Measurements from ENCODE around the gene TBC1D8. TPM values are rescaled to one million over a fixed set of nuclear protein-coding genes. Genes with fewer than 3 reads are reported as not detected.

Gene TBC1D8
- total and polyA plus RNA-seq, 2 experiments from 2014 or later, result 18.0 to 36.9 TPM

- Histone ChIP-seq H3K4me3 (no peak overlapping the region), H3K27me3 (ENCODE audit: insufficient read depth) (no peaks in the 10 kb centered on the region), H2AFZ (no peak overlapping the region), H3K4me1 (ENCODE audit: insufficient read depth) (peaks cover 6% of the 10 kb centered on the region; the same call in 1 of the 2 replicates), H3K9me2 (ENCODE audit: insufficient read depth) (no peaks in the 10 kb centered on the region), H3F3A (replicated peaks; ENCODE audit: low read depth) (no peaks in the 10 kb centered on the region), H3K4me2 (no peak overlapping the region), H3K27ac (ENCODE audit: low read depth) (no peak overlapping the region), H3K36me3 (ENCODE audit: insufficient read depth) (no peaks in the 10 kb centered on the region; the same call in 1 of the 2 replicates), H3K79me2 (replicated peaks; ENCODE audit: insufficient read depth) (no peaks in the 10 kb centered on the region), H4K20me1 (replicated peaks; ENCODE audit: insufficient read depth) (no peaks in the 10 kb centered on the region)
- no peak for ATAC-seq
- TF ChIP-seq REST (IDR thresholded peaks at IDR 0.05; ENCODE audit: unreplicated experiment), result no peak
- no peak for TF ChIP-seq ZNF462 (CRISPR knock-in tag; IDR thresholded peaks at IDR 0.05)
- TF ChIP-seq CTCF (conservative IDR thresholded peaks at IDR 0.05; ENCODE audit: low read depth in 2 of 2), result no peak
- TF ChIP-seq CREB1 (CRISPR knock-in tag; IDR thresholded peaks at IDR 0.05; ENCODE audit: low read depth), result no peak
- no peak for TF ChIP-seq JUNB (IDR thresholded peaks at IDR 0.05; ENCODE audit: unreplicated experiment)
- no peak for TF ChIP-seq POLR2AphosphoS5 (IDR thresholded peaks at IDR 0.05; ENCODE audit: low read depth)
- Mint-ChIP-seq H3K4me1 (peaks cover 22% of the 10 kb centered on the region), H3K36me3 (ENCODE audit: low read depth) (no peaks in the 10 kb centered on the region), H3K9me3 (no peaks in the 10 kb centered on the region), H3K4me3 (no peak overlapping the region), H3K27ac (no peak overlapping the region), H3K27me3 (ENCODE audit: insufficient read depth, low read depth, poor library complexity) (peaks cover 2% of the 10 kb centered on the region)
- DNase-seq (ENCODE audit: low spot score), result peak; percentile 56
These were observed 171.1 kb downstream of the TBC1D8 start for GRCh38 chr2:100980046-100980445.

Data from GM23338 (cell line).